ENCODE measurements around the gene IL17A. TPM values are rescaled to one million over a fixed set of nuclear protein-coding genes. Genes with fewer than 3 reads are reported as not detected.
"Not testable (repeated sequence)": the region's sequence is repeated elsewhere in the genome, so short reads cannot be mapped to it uniquely, and the experiment has no call there.

Gene IL17A
- total RNA-seq, 1 donor from 2014 or later: not detected

DNA sequence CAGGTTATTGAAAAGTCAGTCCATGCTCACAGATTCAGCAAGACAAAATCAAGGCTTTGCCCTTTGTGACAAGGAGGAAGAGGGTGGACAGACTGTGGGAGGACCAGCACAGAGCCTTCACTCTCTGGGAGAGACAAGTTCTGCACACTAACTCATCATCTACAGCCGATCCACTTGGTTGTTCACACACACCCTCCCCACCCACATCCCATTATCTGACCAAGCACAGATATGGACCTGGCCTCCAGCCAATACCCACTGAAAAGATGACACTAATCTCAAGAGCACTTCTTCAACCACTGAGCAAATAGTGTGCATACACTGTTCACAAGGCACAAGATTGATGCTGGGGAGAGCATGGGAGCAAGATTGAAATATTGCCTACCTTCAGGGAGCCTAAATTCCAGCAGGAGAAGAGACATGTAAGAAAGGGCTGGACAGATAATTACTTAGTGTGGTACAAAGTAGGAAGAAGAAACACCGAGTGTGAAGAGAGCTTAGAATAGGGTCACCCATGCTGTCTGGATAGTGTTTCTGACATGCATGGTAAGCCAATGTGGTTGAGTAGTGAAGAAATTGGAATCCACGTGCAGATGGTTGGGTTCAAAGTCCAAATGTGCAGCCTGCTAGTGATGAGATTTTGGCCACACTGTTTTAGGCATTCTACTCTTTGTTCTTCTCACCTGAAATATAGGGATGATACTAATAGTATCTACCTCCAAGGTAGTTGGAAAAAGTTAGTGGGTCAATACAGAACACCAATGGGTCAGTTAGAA is 21.7 kb upstream of the IL17A start:
- DNase-seq: no peak

DNA sequence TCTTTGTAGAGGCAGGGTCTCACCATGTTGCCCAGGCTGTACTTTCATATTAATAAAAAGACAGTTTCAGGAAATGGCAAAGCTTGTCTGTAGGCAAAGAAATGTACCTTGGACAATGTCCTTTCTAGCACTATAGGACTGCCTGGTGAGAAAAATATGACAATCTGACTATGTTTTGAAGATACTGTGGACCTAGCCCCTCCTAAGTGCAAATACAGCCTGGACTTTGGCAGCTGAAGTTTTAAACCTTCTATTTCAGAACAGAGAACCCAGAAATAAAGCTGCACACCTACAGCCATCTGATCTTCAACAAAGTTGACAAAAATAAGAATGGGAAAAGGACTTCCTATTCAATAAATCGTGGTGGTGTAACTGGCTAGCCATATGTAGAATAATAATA is 18.9 kb upstream of the IL17A start:
- DNase-seq: no peak

DNA sequence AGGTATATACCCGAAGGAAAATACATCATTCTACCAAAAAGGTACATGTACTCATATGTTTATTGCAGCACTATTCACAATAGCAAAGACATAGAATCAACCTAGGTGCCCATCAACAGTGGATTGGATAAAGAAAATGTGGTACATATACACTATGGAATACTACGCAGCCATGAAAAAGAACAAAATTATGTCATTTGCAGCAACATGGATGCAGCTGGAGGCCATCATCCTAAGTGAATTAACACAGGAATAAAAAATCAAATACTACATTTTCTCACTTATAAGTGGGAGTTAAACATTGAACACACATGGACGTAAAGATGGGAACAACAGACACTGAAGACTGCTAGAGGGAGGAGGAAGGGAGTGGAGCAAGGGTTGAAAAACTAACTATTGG is 17.8 kb upstream of the IL17A start:
- not testable (repeated sequence) for DNase-seq

DNA sequence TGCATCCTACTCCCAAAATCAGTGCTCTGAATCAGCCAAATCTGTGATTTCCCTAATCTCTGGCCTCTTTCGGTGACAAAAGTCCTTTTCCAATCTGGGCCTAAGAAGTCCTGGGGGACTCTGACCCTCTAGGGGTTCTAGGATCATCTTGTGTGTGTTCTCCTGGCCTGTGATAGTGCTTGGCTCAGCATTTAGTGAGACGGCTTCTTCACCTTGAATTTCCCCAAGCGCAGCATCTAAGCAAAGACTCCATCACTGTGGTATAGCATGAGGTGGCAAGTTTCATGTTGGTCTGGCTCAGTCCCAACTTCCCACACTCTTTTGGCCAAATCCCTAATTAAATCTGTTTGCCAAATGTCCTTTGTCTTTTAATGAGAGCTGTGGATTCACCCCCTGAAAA is 12.1 kb upstream of the IL17A start:
- no peak for DNase-seq

GRCh38 chr6:52176550-52176949 is 9.6 kb upstream of the IL17A start:
- DNase-seq: no peak

GRCh38 chr6:52177961-52178360 is 8.2 kb upstream of the IL17A start:
- DNase-seq: no peak

GRCh38 chr6:52180787-52181558 is 5.2 kb upstream of the IL17A start:
- DNase-seq: no peak

DNA sequence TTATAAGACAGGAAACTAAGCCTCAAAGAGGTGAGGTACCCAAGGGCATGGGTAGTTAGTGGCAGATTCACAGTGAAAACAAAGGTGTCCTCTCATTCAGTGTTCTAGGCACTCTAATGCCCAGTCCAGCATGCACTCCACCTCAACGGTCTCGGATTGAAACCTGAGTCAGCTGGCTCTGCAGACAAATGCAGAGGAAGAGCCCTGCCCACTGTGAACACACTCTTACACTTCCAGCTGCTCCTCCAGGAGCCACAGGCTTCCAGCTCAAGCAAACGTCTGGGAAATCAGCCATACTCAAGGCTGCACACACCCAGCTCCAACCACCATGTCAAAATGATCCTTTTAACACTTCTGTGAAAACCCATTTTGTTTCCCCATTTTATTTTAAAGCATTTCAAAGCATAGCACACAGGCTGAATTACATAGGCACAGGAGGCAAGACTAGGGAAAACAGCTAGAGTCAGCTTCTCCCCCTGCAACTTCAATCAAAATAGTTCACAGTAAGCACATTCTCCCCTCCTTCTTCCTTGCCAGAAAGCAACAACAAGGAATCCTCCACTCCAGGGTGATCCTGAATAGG is 3.0 kb upstream of the IL17A start:
- DNase-seq: peak; percentile 49

- DNase-seq: no peak
Observed at GRCh38 chr6:52186480-52186879, 305 bp downstream of the IL17A start.

- DNase-seq: no peak
Observed at GRCh38 chr6:52187098-52187497, 923 bp downstream of the IL17A start.

- DNase-seq: no peak
Observed at GRCh38 chr6:52189974-52190373, 3.8 kb downstream of the IL17A start.

- no peak for DNase-seq
Observed at GRCh38 chr6:52190409-52190808, 4.2 kb downstream of the IL17A start.

DNA sequence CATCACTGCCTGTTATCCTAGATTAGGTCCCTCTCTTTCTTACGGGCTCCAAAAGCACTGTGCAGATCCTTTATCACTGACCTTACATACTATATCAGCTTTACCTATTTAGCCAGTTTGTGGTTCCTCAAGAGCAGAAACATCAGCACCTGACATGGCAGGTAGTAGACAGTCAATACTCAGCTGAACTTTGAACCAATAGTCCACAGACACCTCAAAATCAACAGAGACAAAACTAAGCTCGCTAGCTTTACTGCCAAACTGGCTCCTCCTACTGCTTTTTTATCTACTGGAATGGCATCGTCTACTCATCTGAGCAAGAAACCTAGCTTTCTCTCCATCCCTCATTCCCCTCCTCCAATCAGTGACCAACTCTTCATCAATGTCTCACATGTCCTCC is 5.6 kb downstream of the IL17A start:
- no peak for DNase-seq

GRCh38 chr6:52195886-52196285 is 9.7 kb downstream of the IL17A start:
- no peak for DNase-seq

- DNase-seq: not testable (repeated sequence)
Observed at GRCh38 chr6:52200088-52200487, 13.9 kb downstream of the IL17A start.

GRCh38 chr6:52201046-52201445 is 14.9 kb downstream of the IL17A start:
- no peak for DNase-seq

GRCh38 chr6:52201493-52201892 is 15.3 kb downstream of the IL17A start:
- DNase-seq: no peak

DNA sequence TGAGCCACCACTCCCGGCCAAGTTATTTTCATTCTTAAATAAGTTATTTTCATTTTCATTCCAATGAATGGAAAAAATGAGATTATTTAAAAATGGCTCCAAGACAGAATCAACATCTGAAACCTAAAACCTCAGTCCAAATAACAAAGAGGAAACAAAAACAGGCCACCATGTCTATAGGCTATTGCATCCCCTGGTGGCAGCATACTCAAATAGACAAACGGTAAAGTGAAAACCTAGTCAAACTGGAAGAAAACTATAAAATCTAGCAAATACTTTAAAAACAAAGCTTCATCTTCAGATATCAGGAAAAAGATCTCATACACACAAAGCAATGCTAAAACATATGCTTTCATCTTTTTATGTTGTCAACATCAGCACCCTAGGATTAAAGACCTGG is 20.9 kb downstream of the IL17A start:
- DNase-seq: no peak

DNA sequence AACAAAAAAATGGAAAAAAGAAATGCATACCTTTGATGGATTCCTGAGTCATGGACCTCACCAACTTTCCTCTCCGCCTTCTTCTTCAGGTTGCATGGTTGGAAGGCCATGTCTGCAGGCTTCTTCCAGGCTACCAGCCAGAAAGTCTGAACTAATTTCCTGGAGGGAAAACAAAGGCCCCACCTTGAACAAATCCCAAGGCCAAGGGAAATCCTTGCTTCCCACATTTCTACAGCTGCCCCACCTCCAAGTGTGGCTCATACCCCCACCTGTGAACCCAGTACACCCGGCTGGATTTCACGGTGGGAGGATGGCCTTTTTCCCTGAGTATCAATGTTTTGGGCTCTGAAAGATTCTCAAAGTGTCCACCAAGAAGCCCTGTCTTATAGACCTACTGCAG is 22.4 kb downstream of the IL17A start:
- DNase-seq: no peak

DNA sequence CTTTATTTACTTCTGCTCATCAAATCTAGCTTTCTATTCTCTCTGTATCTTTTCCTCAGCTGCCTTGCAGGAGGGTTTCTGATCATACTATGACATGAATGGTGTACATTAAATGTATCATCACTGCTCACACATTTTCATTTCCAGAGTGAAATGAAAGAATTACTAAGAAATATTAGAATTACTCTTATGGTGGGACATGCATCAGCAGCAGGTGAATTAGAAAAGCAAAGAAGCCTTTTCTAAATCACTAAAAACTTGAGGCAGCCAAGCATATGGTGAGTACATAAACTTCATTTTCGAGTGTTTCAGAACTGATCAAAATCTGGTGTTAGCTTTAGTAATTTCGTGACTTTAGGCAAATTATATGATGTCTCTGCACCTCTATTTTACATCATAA is 23.6 kb downstream of the IL17A start:
- DNase-seq: no peak

DNA sequence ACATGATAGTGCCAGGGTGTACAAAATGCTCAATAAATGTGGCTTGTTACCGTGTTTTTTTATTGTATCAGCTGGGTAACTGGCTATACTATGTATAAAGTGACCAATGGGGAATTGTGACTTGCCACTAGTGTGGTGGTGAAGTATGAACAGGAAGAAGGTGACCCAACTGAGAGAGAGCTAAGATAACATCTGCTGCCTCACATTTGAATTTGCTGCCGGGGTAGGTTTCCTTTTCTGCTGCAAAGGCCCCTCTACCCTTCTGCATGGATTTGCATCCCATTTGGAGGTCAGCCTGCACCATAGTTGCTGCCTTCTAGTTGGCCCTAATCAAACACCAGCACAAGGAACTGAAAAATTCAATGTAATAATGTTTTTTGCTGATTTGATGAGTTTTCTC is 24.1 kb downstream of the IL17A start:
- DNase-seq: no peak

DNA sequence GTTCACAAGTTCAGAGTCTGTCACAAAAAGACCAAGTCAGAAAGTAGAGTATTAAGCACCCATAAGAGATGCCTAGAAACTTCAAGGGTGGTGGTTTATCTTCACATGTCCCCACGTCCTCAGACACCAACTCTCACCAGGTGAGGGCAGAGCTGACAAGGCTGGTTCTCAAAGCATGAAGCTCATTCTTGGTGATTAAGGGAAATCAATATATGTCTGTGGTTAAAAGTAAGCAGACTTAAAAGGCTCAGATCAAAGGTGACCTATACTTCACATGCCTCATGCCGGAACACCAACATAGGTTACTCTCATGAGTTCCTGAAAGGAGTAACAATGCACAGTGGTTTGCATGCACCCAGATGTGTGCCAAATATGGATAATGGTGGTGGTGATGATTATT is 27.0 kb downstream of the IL17A start:
- DNase-seq: no peak

- DNase-seq: no peak
Observed at GRCh38 chr6:52215787-52216186, 29.6 kb downstream of the IL17A start.
